OCI-LY1 (cell line): ENCODE results near the gene DENND5A.

Source experiments
- H2AFZ ChIP-seq: fragments of 200-600 bp; sonication (generic), shearing (Covaris generic); 2 replicates; pipeline ENCODE4 v1.6.0; 2014; ENCODE audit warnings: antibody characterized with exemption, mild to moderate bottlenecking, low read length
- H3F3A ChIP-seq: fragments of 200-600 bp; sonication (generic), shearing (Covaris generic); 2 replicates; pipeline ENCODE4 v1.6.0; 2014; ENCODE audit warnings: mild to moderate bottlenecking, antibody characterized with exemption, low read length, moderate library complexity; ENCODE audit not compliant: insufficient read depth
- H3K27ac ChIP-seq: fragments of 200-600 bp; sonication (generic); 2 replicates; pipeline ENCODE4 v1.5.1; 2014; ENCODE audit warnings: low read length, mixed run types, mild to moderate bottlenecking, low read depth; ENCODE audit not compliant: poor library complexity, severe bottlenecking
- H3K27me3 ChIP-seq: fragments of 200-600 bp; sonication (generic); 2 replicates; pipeline ENCODE4 v1.6.0; 2014; ENCODE audit warnings: antibody characterized with exemption, mild to moderate bottlenecking, low read length, moderate library complexity; ENCODE audit not compliant: insufficient read depth
- H3K36me3 ChIP-seq: fragments of 200-600 bp; sonication (generic); 2 replicates; pipeline ENCODE4 v1.6.1; 2014; ENCODE audit warnings: mild to moderate bottlenecking, antibody characterized with exemption, low read length, moderate library complexity, mixed read lengths; ENCODE audit not compliant: insufficient read depth
- H3K4me1 ChIP-seq: fragments of 200-600 bp; sonication (generic); 2 replicates; pipeline ENCODE4 v1.5.1; 2014; ENCODE audit warnings: mild to moderate bottlenecking, low read length, moderate library complexity; ENCODE audit not compliant: insufficient read depth, severe bottlenecking
- H3K4me2 ChIP-seq: fragments of 200-600 bp; sonication (generic), shearing (Covaris generic); 2 replicates; pipeline ENCODE4 v1.6.1; 2014; ENCODE audit warnings: low read length
- H3K4me3 ChIP-seq: fragments of 200-600 bp; sonication (generic); 2 replicates; pipeline ENCODE4 v1.5.1; 2014; ENCODE audit warnings: low read length, low read depth, mild to moderate bottlenecking, mixed read lengths; ENCODE audit not compliant: poor library complexity, severe bottlenecking
- H3K79me2 ChIP-seq: fragments of 200-600 bp; shearing (Covaris generic); 2 replicates; pipeline ENCODE4 v1.6.1; 2016; ENCODE audit warnings: mixed run types, low read length, mixed read lengths; ENCODE audit not compliant: insufficient read depth
- H3K9ac ChIP-seq: fragments of 200-600 bp; sonication (generic), shearing (Covaris generic); 2 replicates; pipeline ENCODE4 v1.6.1; 2014; ENCODE audit warnings: mild to moderate bottlenecking, low read length, mixed read lengths
- H3K9me2 ChIP-seq: fragments of 200-600 bp; sonication (generic), shearing (Covaris generic); 2 replicates; pipeline ENCODE4 v1.6.1; 2014; ENCODE audit warnings: low read depth, mild to moderate bottlenecking, low read length, mixed read lengths
- H3K9me3 ChIP-seq: fragments of 200-600 bp; shearing (Covaris generic); 2 replicates; pipeline ENCODE4 v1.6.1; 2014; ENCODE audit warnings: low read length, mixed read lengths
- H4K20me1 ChIP-seq: fragments of 200-600 bp; sonication (generic), shearing (Covaris generic); 2 replicates; pipeline ENCODE4 v1.6.0; 2016; ENCODE audit warnings: mild to moderate bottlenecking, low read length; ENCODE audit not compliant: insufficient read depth
- CTCF ChIP-seq: fragments of 200-600 bp; sonication (generic), shearing (Covaris generic); IDR thresholded peaks from 2 replicates; pipeline ENCODE4 v1.5.1; 2017; ENCODE audit warnings: mild to moderate bottlenecking, antibody characterized with exemption, low read length, moderate library complexity, mixed read lengths
- EZH2 ChIP-seq: fragments of 200-600 bp; sonication (generic), shearing (Covaris generic); IDR thresholded peaks from 2 replicates; pipeline ENCODE4 v1.8.0; 2017; ENCODE audit warnings: borderline replicate concordance, mixed run types, mild to moderate bottlenecking, antibody characterized with exemption, low read length, moderate library complexity, mixed read lengths

Gene DENND5A

DNA sequence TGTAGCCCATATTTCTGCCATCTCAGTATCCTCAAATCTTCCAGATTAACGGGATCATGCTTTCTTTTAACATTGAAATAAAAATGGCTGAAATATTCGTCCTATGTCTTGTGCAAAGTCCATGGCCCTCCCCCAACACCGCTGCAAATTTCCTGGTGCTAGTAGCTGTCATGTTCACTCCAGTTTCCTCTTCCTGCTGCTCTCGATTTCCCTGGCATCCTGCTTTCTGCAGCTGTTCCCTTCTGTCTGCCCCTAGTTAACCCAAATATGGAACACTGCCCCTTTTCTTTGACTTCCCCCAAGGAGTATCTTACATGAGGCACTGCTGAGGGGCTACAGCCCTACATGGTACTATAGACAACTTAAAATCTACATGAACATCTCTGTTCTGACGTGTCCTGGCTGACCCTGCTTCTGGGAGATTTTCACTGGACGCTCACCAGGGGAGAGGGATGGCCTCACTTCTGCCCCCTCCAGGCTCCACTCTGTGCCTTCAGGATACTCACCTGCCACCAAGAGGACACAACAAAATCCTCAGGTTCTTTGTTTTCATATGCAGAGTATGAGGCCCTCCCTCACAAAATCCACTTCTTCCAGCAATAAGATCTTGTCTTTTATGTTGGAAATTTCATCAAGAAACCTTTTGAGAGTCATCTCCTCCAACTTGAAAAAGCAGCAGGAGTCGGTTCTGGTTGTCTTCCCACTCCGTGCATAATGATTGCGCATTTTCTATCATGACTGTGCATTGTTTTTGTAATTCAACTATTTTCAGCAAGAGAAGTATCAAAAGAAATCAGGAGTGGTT lies 144.3 kb downstream of the DENND5A start:
- Histone ChIP-seq H3K9ac (no peak overlapping the region), H3K4me3 (no peak overlapping the region), H3K79me2 (no peaks in the 10 kb centered on the region), H3K4me2 (no peak overlapping the region), H3K27me3 (no peaks in the 10 kb centered on the region), H3K27ac (no peak overlapping the region), H3K4me1 (no peaks in the 10 kb centered on the region), H2AFZ (no peak overlapping the region), H4K20me1 (no peaks in the 10 kb centered on the region), H3K36me3 (no peaks in the 10 kb centered on the region), H3K9me3 (no peaks in the 10 kb centered on the region), H3F3A (no peaks in the 10 kb centered on the region), H3K9me2 (no peaks in the 10 kb centered on the region)
- TF ChIP-seq EZH2: no peak
- TF ChIP-seq CTCF: peak; percentile 29

DNA sequence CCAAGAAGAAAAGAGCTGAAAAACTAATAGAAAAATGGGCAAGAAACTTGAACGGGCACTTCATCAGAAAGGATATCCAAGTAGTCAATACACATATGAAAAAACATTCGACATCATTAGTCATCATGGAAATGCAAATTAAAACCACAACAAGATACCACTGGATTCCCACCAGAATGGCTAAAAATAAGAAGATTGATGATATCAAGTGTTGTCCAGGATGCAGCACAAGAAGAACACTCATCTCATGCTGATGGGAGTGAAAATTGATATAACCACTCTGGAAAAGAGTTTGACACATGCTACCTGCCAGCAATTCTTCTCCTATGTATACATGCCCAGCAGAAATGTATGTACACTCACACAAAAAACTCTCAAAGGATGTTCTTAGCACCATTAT lies 146.9 kb downstream of the DENND5A start:
- H3K9me2 ChIP-seq: no peaks in the 10 kb centered on the region
- no peaks in the 10 kb centered on the region for H3K79me2 ChIP-seq
- H3K27ac ChIP-seq: no peak overlapping the region
- H4K20me1 ChIP-seq: no peaks in the 10 kb centered on the region
- TF ChIP-seq EZH2: no peak
- TF ChIP-seq CTCF: no peak
- no peak overlapping the region for H3K4me3 ChIP-seq
- no peaks in the 10 kb centered on the region for H3F3A ChIP-seq
- H3K4me2 ChIP-seq: no peak overlapping the region
- no peaks in the 10 kb centered on the region for H3K4me1 ChIP-seq
- no peaks in the 10 kb centered on the region for H3K9me3 ChIP-seq
- no peaks in the 10 kb centered on the region; the same call in 1 of the 2 replicates for H3K27me3 ChIP-seq
- no peaks in the 10 kb centered on the region for H3K36me3 ChIP-seq
- no peak overlapping the region for H3K9ac ChIP-seq
- no peak overlapping the region for H2AFZ ChIP-seq

GRCh38 chr11:9112075-9112474 lies 153.1 kb downstream of the DENND5A start:
- Histone ChIP-seq H3K4me3 (no peak overlapping the region), H3K27me3 (no peaks in the 10 kb centered on the region; the same call in 1 of the 2 replicates), H3K27ac (no peak overlapping the region), H3K4me1 (no peaks in the 10 kb centered on the region), H3K9ac (no peak overlapping the region), H3K9me3 (no peaks in the 10 kb centered on the region; the same call in 1 of the 2 replicates), H3K4me2 (no peak overlapping the region), H3K79me2 (no peaks in the 10 kb centered on the region), H3K36me3 (no peaks in the 10 kb centered on the region), H3K9me2 (no peaks in the 10 kb centered on the region), H2AFZ (no peak overlapping the region), H3F3A (no peaks in the 10 kb centered on the region), H4K20me1 (no peaks in the 10 kb centered on the region)
- TF ChIP-seq CTCF (no peak), EZH2 (no peak)
